NCI-H748 (cell line): Measurements from ENCODE around the gene ARAP2.
A peak's percentile ranks its signal among the peaks of the same experiment; 100 is the strongest.

Source experiments
- DNase-seq: peaks from one replicate; lab custom pipeline; 2025; ENCODE audit not compliant: unreplicated experiment; lab: John Stamatoyannopoulos, UW

Gene ARAP2

GRCh38 chr4:36053930-36054329 is 190.4 kb downstream of the ARAP2 start:
- no peak for DNase-seq

GRCh38 chr4:36051634-36052033 is 192.7 kb downstream of the ARAP2 start:
- DNase-seq: no peak

- no peak for DNase-seq
Observed at GRCh38 chr4:36046026-36046425, 198.3 kb downstream of the ARAP2 start.

GRCh38 chr4:36043901-36044300 is 200.4 kb downstream of the ARAP2 start:
- DNase-seq: no peak

GRCh38 chr4:36043241-36043640 is 201.1 kb downstream of the ARAP2 start:
- no peak for DNase-seq

- no peak for DNase-seq
Observed at GRCh38 chr4:36042122-36042970, 202.0 kb downstream of the ARAP2 start.

GRCh38 chr4:36041340-36041739 is 203.0 kb downstream of the ARAP2 start:
- DNase-seq: no peak

- peak; percentile 67 for DNase-seq
Observed at GRCh38 chr4:36039026-36039425, 205.3 kb downstream of the ARAP2 start.

GRCh38 chr4:36038491-36038890 is 205.8 kb downstream of the ARAP2 start:
- no peak for DNase-seq

GRCh38 chr4:36037127-36037526 is 207.2 kb downstream of the ARAP2 start:
- DNase-seq: no peak

- DNase-seq: no peak
Observed at GRCh38 chr4:36029951-36030350, 214.4 kb downstream of the ARAP2 start.

GRCh38 chr4:36027203-36027602 is 217.1 kb downstream of the ARAP2 start:
- DNase-seq: no peak

- peak; percentile 76 for DNase-seq
Observed at GRCh38 chr4:36026348-36026880, 217.9 kb downstream of the ARAP2 start.

GRCh38 chr4:36024901-36025660 is 219.2 kb downstream of the ARAP2 start:
- DNase-seq: peak; percentile 74

GRCh38 chr4:36020351-36020750 is 224.0 kb downstream of the ARAP2 start:
- no peak for DNase-seq
